KOPT-K1 (cell line): ENCODE results near the gene LHFPL5.

Experiments
- H3K27ac ChIP-seq: fragments of 200-600 bp; sonication (generic); 2 replicates; pipeline ENCODE4 v1.5.1; 2016; ENCODE audit warnings: antibody characterized with exemption, mild to moderate bottlenecking, low read depth, low read length; ENCODE audit not compliant: poor library complexity, severe bottlenecking
- H3K36me3 ChIP-seq: fragments of 200-600 bp; sonication (generic); 2 replicates; pipeline ENCODE4 v1.5.1; 2017; ENCODE audit warnings: antibody characterized with exemption, mild to moderate bottlenecking, low read length, moderate library complexity; ENCODE audit not compliant: insufficient read depth
- H3K9me3 ChIP-seq: fragments of 200-600 bp; sonication (generic); 2 replicates; pipeline ENCODE4 v1.5.1; 2017; ENCODE audit warnings: antibody characterized with exemption, low read length, mild to moderate bottlenecking; ENCODE audit not compliant: insufficient read depth, poor library complexity, severe bottlenecking

The LHFPL5 gene

DNA sequence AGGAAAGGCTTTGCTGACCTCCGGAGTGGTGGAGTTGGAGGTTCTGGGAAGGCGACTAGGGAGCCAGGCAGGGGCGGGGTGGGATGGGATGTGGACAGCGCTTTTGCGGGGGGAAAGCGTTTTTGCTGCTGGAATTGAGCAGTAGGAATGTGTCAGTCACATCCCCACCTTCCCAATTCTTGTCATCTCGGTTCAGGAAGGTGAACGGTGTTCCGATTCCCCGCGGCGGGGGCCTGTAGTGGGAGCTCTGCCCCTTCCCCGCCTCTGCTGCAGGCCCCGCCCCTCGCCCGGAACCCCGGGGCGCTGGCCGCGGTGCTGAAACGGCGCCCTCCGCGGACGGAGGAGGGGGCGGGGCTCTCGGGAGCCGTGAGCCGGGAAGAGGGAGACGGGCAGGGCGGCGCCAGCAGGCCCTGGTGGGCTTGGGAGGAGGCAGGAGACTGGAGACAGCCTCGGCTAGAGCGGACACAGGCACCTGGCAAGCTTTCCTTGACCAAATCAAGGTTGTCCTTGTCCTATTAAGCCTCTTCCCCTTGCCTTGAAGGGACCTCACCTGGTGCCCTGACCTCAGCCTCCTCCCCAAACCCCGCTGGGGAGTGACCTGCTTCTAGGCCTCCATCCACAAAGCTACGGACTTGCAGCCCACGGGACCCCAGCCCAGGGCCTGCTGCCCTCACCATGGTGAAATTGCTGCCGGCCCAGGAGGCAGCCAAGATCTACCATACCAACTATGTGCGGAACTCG, at the start of gene LHFPL5:
Gene LHFPL5, plus strand, starts transcription at position 357 of the 741 bp plus-strand sequence. Its CDS starts 319 bp downstream, at position 676.
- Histone ChIP-seq H3K36me3 (no peaks in the 10 kb centered on the region), H3K27ac (no peak within 1 kb of the TSS), H3K9me3 (no peaks in the 10 kb centered on the region)

DNA sequence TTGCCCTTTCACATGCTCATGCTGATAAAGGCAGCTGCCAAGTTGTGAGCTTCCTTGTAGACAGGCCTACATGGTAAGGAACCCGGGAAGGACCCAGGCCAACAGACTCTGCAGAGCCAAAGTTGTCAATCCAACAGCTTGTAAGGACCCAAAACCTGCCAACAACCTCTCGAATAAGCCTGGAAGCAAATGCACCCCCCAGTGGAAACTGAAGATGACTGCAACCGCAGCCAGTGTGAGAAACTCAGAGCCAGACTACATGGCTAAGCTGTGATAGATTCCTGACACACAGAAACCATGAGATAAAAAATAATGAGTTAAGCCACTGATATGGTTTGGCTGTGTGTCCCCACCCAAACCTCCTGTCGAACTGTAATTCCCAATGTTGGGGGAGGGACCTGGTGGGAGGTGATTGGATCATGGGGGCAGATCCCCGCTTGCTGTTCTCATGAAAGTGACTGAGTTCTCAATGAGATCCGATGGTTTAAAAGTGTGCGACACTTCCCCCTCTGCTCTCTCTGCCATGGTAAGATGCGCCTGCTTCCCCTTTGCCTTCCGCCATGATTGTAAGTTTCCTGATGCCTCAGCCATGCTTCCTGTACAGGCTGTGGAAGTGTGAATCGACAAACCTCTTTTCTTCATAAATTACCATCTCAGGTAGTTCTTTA, 47.6 kb upstream of the LHFPL5 start:
- no peaks in the 10 kb centered on the region for H3K36me3 ChIP-seq
- H3K9me3 ChIP-seq = no peaks in the 10 kb centered on the region
- H3K27ac ChIP-seq = no peak overlapping the region

DNA sequence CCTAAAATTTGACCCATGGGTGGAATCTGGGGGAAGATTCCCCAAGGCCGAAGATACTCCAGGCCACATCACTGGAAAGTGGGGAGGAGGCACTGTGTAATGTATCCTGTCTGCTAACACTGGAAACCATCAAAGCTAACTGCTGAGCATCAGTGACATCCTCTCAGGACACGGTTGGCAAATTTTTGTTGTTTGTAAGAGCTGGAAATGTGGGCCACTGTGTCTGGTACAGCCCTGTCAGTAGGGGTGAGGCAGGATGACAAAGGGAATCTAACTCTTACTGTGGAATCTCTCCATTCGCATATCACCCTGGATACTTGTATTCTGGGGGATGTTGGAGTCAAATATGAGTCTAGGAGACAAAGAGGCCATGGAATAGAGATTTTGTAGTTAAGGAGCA, 45.7 kb upstream of the LHFPL5 start:
- no peaks in the 10 kb centered on the region for H3K9me3 ChIP-seq
- no peaks in the 10 kb centered on the region for H3K36me3 ChIP-seq
- H3K27ac ChIP-seq = no peak overlapping the region

DNA sequence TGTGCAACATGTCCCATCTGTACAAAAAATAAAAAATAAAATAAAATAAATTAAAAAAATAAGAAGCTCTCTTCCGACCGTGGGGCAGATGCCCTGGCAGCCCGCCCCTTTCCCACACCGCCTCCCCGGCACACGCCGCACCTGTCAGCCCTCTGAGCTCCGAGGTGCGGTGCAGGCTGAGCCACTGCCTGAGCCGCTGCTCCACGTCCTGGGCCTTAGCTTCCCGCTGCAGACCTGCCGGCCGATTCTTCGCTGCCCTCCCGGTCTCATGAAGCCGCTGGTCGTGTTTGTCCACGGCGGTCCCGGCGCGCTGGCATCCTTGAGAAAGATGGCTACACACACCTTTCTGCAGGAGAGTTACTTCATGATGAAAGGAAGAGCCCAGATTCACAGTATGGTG, 39.4 kb upstream of the LHFPL5 start:
- no peaks in the 10 kb centered on the region for H3K9me3 ChIP-seq
- no peaks in the 10 kb centered on the region for H3K36me3 ChIP-seq
- no peak overlapping the region for H3K27ac ChIP-seq

DNA sequence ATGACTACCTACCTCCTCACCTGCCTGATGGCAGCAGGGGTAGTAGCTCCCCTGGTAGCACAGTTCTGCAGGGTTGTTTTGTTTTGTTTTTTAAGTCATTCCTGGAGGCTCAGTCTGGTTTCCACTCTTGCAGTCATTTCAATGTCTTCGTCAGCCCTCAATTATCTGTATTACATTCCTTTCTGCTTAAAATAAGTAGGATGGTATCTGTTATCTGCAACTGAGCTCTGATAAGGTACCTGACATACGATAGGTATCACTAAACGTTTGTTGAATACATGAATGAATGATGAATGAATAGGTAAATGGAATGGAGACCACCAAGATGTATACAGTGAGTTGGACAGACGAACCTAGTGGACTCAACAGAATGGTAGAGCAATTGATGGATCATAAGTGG, 35.9 kb upstream of the LHFPL5 start:
- Histone ChIP-seq H3K9me3 (no peaks in the 10 kb centered on the region), H3K27ac (no peak overlapping the region), H3K36me3 (no peaks in the 10 kb centered on the region)

DNA sequence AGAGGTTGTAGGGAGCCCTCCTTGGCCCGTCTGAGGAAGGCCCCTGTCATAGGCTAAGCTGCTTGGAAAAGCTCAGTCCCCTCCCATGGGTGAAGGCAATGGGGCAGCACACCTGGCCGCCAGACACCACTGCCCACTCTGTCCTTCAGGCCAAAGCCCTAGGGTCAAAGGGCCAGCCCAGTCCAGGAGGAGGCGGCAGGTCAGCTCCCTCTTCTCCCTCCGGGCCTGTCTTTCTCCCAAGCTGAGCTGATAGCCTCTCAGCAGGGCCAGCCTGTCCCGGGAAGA, 33.9 kb upstream of the LHFPL5 start:
- no peaks in the 10 kb centered on the region for H3K36me3 ChIP-seq
- H3K9me3 ChIP-seq = no peaks in the 10 kb centered on the region
- no peak overlapping the region for H3K27ac ChIP-seq

DNA sequence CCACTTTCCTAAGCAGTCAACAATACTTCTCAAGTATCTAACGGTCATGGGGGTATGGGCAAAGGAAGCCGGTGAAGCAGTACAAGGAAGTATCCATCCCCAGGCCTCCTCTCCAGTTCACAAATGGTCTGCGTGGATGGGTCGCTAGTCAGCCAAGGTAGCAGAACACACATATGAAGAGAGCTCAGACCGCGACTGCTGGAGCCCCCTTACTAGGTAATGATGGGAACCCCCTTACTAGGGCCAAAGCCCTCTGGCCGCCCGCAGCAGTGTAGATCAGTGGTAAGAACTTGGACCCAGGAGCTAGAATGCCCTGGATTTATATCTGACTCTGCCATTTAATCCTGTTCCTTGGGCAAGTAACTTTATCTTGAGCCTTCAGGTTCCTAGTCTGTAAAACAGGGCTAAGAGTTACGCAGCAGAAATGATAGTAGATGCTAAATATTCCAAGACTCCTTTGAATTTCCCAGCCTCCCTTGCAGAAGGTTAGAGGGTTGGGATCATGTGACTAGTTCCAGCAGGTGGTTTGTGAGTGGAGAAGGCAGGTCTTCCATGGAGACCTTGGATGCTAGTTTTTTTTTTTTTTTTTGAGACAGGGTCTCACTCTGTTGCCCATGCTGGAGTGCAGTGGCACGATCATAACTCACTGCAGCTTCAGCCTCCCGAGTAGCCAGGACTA, 30.9 kb upstream of the LHFPL5 start:
- no peaks in the 10 kb centered on the region for H3K9me3 ChIP-seq
- no peak overlapping the region for H3K27ac ChIP-seq
- no peaks in the 10 kb centered on the region for H3K36me3 ChIP-seq

DNA sequence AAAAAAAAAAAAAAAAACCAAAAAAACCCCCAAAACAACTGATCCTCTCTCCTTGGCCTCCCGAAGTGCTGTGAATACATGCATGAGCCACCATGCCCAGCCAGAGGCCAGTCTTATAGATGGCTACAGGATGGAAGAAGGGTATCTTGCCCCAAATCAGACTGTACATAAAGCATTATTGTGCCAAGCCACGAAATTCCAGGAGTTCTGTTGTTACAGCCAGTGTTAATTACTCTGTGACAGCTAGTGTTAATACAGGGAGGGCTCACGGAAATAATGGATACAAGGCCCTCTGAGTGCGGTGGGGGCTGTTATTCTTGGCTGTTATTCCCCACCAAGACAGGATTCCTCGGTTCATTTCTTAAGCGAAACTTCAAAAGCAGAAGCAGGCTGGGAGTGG, 30.1 kb upstream of the LHFPL5 start:
- no peaks in the 10 kb centered on the region for H3K9me3 ChIP-seq
- H3K36me3 ChIP-seq = no peaks in the 10 kb centered on the region
- H3K27ac ChIP-seq = no peak overlapping the region

DNA sequence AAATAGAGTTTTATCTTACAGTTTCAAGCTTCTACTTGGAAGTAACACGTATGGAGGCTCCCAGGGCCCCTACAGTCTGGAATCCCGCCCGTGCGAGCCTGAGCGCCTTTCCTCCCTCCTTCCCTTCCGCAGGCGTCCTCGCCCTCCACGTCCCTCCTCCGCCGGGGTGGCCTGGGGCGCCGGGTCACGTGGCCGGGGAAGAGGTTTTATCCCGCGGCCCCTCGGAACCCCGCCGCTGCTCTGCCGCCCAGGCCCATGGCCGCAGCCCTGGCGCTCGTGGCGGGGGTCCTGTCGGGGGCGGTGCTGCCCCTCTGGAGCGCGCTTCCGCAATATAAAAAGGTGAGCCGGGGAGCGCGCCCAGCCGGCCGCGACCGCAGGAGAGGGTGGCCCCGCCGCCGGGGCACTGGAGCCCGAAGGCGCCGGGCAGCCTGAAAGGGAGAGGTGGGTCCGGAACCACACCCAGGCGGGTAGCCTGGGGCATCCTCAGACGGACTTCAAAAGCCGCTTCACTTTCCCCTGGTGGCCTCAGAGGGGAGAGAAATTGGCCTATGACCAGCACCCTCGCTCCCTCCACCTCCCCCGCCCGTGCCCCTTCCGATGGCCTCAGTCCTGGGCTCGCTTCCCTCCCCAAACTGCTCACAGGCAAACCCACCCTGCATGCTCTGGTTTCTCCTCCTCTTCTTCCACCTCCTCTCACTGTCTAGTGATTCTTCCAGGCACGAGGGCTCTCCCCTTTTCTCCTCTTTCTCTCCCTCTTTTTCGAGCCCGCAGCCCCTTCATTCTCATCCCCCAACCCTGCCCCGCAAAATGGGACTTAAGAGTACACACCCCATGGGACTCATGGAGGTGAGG, 28.6 kb upstream of the LHFPL5 start, which contains the start of gene CLPSL2:
Gene CLPSL2, plus strand, starts transcription at position 235 of the 852 bp plus-strand sequence. Its CDS starts 21 bp downstream, at position 256.
- no peaks in the 10 kb centered on the region for H3K9me3 ChIP-seq
- H3K36me3 ChIP-seq = no peaks in the 10 kb centered on the region

DNA sequence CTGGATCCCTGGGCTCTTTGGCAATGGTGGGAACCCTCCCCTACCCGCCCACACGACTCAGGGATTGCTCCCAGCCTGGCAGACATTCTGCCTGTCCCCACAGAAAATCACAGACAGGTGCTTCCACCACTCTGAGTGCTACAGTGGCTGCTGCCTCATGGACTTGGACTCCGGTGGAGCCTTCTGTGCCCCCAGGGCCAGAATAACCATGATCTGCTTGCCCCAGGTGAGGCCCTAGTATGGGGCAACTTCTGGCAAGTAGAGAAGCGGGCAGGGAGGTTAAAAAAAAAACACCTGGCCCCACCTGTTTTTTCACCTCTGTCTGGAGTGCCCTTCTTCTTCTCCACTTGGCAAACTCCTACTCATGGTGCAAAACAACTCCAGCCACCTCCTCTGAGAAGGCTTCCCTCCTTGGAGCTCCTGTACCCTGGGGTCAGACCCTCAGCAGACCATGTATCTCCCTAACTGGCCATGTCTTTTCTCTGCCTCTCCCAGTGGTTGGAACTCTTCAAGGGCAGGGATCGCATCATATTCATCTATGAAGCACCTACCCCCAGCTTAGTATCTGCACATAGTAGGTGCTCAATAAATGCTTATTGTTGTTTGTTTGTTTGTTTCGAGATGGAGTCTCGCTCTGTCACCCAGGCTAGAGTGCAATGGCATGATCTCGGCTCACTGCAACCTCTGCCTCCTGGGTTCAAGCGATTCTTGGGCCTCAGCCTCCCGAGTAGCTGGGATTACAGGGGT, 27.6 kb upstream of the LHFPL5 start:
- Histone ChIP-seq H3K9me3 (no peaks in the 10 kb centered on the region), H3K27ac (no peak overlapping the region)

More for the DNA sequence above, 28.6 kb upstream of the LHFPL5 start, which contains the start of gene CLPSL2:
- H3K27ac ChIP-seq = no peak within 1 kb of the TSS

DNA sequence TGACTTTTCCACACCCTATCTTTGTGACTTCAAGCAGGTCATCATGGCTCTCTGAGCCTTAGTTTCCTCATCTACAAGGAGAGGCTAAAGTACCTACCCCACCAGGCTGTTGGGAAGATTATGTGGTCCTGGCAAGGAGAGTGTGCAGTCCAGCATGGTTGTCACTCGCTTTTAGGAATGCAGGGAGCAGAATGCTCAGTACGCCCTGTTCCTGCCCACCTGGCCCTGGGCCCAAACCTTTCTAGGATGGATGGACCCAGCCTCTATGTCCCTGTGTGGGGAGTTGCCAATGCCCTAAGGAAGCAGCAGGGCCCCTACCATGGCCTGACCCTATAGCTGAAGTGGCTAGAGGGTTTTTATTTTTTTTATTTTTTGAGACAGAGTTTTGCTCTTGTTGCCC, 26.7 kb upstream of the LHFPL5 start:
- no peak overlapping the region for H3K27ac ChIP-seq

More for the DNA sequence above, 27.6 kb upstream of the LHFPL5 start:
- no peaks in the 10 kb centered on the region for H3K36me3 ChIP-seq

DNA sequence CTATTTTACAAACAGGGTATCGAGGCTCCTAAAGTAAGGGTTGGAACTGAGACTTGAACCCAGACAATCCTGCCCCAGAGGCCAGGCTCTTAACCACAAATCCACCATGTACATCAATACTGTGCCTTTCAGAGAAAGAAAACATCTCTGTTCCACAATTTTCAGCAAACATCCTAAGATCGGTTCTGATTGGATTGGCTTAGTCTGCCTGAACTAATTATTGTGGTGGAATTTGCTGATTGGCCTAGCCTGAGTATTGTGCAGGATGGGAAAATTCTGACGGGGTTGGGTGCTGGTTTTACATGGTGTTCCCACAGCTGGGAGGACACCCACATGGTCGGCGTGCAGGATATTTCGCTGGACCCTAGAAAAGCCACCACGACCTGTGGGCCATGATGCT, 24.4 kb upstream of the LHFPL5 start, which contains the start of gene CLPSL1:
Gene CLPSL1, plus strand, starts transcription at position 301 of the 400 bp plus-strand sequence. Its CDS starts 92 bp downstream, at position 393.
- Histone ChIP-seq H3K27ac (no peak within 1 kb of the TSS), H3K36me3 (no peaks in the 10 kb centered on the region), H3K9me3 (no peaks in the 10 kb centered on the region)

More for the DNA sequence above, 26.7 kb upstream of the LHFPL5 start:
- no peaks in the 10 kb centered on the region for H3K9me3 ChIP-seq
- H3K36me3 ChIP-seq = no peaks in the 10 kb centered on the region

DNA sequence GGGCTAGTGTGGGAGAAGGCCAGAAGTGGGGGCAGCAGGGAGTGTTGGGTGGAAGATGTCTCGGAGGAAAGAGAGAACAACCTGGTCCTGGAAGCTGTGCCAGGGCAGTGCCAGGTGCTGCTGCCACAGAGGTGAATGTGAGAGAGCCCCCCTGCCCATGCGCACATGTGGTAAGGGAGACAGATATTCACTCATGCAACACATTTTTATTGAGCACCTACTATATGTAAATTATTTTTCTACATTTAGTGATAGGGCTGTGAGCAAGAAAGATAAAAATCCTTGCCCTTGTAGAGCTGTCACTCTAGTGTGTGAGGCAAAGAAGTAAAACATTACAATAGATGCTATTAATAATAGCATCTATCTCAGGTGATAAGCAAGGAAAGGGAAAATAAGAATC, 23.9 kb upstream of the LHFPL5 start:
- H3K9me3 ChIP-seq = no peaks in the 10 kb centered on the region
- no peak overlapping the region for H3K27ac ChIP-seq
- H3K36me3 ChIP-seq = no peaks in the 10 kb centered on the region

DNA sequence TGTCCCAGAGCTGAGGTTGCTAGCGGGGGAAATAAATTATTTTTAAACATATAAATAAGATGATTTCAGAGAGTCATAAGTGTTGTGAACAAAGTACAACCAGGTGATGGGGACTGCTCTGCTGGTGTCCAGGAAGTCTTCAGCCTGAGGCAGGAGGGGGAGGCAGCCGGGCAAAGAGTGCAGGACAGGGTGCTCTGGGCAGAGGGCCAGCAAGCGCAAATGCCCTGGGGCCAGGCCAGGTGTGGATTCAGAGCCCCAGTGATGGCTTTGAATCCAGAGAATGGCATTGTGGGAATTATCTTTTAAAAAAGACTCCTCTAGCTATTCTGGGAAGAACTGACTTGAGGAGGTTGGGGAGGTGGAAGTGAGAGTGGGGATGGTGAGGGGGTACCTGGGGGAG, 22.7 kb upstream of the LHFPL5 start:
- Histone ChIP-seq H3K36me3 (no peaks in the 10 kb centered on the region), H3K9me3 (no peaks in the 10 kb centered on the region), H3K27ac (no peak overlapping the region)
